ENCODE measurements around the gene ATP10A.
"Not testable (repeated sequence)": the region's sequence is repeated elsewhere in the genome, so short reads cannot be mapped to it uniquely, and the experiment has no call there.

ATP10A gene

DNA sequence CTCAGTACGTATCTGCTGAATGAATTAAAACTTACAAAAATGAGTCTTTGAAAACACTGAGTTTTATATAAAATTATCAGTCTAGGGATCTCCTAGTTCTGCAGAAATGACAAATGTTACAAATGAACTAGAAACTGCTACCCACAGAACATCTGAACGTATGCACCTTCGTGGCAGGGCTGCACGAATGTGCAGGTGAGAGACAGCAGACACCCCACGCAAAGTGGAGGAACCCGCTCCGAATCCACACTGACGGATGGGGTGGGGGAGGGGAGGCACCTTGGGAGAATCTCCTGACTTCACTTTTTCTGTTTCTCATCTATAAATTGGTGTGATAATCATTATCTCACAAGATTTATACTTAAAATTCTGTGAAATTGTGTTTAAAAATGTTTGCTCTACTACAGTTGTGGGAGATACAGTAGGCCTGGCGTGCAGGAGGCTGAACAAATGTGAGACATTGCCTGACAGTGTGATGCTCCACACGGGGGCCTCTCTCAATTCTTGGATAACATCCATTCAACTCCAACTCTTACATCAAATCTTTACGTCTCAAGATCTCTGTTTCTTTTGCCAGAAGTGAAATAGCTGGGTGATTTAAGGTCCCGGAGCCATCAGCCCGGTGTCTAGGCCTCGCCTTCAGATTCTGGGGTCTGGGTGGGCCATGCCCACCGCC is 86.9 kb downstream of the ATP10A start:
- DNase-seq (ENCODE audit: low spot score) (no peak), FAIRE-seq (no peak)

- FAIRE-seq, result peak; percentile 85
These were observed 87.7 kb downstream of the ATP10A start for GRCh38 chr15:25775317-25775912.

DNA sequence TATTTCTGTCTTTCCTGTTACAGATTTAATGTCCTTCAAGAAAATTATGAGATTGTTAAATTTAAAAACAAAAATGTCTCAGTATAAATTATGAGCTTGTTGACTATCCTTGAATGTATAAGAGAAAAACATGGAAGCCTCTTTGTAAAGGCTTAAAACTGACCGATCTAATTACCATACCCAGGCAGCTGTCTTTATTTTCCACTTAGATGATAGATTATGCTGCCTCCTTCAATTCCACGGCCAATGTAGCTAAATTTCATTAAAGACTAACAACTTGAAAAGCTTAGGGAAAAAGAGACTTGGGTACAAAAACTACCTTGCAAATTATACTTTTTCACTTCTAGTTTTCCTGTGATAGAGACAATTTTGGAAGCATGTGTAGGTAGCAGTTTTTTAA is 88.3 kb downstream of the ATP10A start:
- FAIRE-seq (no peak), DNase-seq (ENCODE audit: low spot score) (no peak)

More at GRCh38 chr15:25775317-25775912, 87.7 kb downstream of the ATP10A start:
- DNase-seq (ENCODE audit: low spot score), result peak; percentile 72

DNA sequence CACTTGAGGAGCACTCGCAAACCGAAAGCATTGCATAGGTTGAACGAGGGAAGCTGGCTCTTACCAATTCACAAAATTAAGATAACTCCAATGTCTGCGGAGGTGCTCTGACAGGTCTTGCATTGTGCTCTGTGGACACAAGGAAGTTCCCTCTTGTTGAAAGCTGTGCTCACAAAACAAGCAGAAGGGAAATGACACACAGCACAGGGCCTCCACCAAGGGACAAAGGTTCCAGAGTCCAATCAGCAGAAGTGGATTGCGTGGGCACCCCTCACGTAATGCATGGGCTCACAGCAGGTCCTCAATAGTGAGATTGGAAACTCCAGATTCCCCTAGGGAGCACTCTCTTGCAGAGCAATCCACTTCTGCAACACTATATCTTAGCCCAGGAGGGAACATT is 89.9 kb downstream of the ATP10A start:
- no peak for DNase-seq (ENCODE audit: low spot score)

GRCh38 chr15:25772500-25772899 is 90.6 kb downstream of the ATP10A start:
- no peak for DNase-seq (ENCODE audit: low spot score)
- no peak for FAIRE-seq

More for the DNA sequence above, 89.9 kb downstream of the ATP10A start:
- FAIRE-seq, result no peak

DNA sequence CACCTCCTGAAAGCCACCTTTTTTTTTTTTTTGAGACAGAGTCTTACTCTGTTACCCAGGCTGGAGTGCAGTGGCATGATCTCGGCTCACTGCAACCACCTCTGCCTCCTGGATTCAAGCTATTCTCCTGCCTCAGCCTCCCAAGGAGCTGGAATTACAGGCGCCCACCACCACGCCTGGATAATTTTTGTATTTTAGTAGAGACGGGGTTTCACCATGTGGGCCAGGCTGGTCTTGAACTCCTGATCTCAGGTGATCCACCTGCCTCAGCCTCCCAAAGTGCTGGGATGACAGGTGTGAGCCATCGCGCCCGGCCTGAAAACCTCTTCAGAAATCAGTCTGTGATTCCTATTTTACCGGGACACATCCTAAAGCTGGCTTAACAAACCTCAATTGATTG is 91.4 kb downstream of the ATP10A start:
- not testable (repeated sequence) for FAIRE-seq; DNase-seq (ENCODE audit: low spot score)

DNA sequence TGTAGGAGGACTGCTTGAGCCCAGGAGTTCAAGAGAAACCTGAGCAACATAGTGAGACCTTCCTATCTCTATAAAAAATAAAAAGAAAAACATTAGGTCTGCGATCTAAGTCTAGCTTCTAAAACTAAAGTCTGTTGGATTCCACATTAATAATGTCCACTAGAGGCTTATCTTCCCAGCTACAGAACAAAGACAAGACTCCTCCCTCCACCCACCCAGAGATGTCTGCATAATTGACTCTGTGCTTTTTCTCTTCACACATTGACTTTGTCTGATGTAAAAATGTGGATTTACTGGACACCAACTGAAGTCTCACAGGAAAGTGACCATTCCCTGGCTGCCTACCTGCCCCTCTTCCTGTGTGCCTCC is 91.8 kb downstream of the ATP10A start:
- no peak for FAIRE-seq
- no peak for DNase-seq (ENCODE audit: low spot score)

DNA sequence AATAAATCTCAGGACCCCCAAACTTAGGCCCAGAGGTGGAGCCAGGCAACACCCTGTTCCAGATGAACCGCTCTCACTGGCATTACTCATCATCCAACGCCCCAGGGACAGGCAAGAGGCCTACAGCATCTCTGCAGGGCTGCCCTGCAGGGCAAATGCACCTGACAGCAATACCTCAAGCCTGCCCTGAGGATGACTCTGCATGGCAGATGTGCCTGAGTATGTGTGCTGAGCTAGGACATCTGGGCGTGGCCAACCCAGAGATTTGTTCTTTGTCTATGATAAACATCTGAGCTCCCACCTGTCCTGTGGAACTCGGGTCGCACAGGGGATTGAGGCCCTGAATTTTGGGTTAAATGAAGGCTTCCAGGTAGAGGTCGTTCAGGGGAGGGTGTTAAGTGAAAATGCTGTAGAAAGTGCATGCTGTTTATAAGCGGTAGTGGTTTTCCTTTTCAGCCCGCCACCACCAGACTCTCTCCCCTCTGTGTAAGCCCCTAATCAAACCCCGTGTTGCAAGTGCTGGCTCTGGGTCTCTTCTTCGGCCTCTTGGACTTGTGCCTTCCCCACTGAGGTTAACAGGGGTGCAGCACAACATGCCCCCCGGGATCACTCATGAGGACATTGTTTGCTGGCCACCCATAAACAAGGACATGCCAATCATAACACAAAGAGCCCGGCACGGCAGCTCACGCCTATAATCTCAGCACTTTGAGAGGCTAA is 92.3 kb downstream of the ATP10A start:
- no peak for FAIRE-seq
- no peak for DNase-seq (ENCODE audit: low spot score)

DNA sequence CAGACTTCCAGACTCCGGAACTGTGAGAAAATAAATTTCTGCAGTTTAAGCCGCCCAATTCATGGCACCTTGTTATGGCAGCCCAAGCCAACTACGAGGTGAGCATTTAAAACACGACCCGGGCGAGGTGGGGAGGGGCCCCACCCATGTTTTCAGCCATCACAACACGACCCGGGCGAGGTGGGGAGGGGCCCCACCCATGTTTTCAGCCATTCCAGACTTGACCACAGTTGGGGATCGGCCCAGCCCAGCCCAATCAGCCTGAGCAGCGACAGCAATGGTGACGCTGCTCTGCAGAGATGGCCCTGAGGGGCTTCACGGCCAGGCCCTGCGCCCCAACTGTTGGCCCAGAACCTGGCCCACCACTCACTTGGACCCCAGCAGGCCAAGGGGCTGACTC is 93.1 kb downstream of the ATP10A start:
- no peak for DNase-seq (ENCODE audit: low spot score)
- peak; percentile 37 for FAIRE-seq

DNA sequence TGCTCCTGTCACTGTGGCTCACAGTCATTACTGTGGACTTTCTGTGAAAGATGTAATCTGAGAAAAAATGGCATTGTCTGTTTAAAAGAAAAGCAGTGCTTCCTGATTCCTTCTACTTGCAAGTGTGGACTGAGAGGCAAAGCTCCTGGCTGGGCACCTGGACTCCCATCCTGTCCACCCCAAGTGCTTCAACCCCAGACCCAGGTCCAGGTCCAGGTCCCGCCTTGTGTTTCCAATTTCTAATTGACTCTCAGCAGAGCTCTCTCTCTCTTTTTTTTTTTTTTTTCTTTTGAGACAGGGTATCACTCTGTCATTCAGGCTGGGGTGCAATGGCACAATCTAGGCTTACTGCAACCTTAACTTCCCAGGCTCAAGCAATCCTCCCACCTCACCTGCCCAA is 94.9 kb downstream of the ATP10A start:
- DNase-seq (ENCODE audit: low spot score) (no peak), FAIRE-seq (no peak)

DNA sequence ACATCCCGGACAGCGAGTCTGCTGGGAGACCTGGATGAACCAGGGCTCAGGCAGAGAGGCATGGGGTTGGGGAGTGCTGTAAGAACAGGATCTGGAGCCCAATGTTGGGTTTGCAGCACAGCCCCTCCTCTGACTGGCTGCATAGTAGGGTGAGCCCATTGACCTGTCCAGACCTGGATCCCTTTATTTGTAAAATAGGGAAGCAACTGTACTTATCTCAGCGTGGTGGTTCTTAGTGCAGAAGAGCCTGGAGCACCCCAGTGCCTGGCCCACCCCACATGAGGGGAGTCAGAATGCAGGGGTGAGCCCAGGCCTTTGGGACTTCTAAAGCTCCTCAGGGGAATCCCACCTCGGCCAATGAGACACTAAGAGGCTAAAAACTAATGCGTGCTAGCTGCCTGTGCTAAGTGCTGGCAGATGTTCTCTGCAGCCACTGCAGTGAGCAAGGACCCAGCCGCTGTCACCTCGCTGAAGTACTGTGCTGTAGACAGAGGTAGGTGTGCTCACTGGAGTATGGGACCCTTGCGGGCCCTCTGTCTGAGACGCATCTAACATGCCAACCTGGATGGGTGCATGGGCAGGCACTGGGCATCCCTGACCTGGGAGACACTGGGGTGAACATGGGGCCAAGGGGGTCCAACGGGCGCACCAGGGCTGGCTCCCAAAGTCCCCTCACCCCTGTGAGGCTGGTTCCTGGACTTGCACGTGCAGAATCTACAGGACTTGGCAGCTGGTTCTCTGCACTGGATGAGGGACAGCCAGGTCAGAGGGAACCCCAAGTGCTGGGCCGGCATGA is 95.6 kb downstream of the ATP10A start:
- DNase-seq (ENCODE audit: low spot score) (no peak), FAIRE-seq (no peak)

- DNase-seq (ENCODE audit: low spot score), result no peak
- FAIRE-seq, result no peak
These were observed 96.7 kb downstream of the ATP10A start for GRCh38 chr15:25766417-25766816.

DNA sequence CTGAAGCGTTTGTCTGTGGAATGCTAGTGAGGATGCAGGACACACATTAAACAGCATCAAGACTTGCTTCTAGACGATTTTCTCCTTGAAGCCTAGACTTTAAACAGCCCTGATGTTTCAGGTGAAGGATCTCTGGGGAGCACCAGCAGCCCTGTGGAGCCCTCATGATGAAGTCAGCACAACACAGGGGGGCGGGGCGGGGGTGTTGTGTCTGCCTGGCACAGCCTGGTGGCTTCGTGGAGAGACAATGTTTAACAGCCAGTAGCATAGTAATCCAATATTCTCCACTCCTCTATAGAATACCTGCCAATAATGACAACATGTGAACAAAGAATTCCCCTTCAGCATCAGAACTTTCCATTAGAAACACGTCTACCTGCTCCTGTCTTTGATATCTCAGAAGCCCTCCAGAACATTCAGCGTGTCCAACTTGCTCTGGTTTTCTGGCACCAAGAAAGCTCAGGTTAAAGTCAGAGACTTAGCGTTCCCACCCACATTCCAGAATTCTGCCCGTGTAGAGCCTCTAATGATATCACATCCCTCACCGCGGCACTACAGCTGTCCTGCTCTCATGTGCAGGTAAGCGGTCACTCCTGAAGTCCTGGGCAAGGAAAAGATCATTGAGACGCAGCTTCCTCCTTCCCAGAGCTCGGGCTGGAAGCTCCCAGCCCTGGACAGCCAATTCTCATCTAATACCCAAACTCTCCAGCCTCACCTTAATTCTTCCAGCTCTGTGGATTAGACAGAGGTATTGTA is 98.0 kb downstream of the ATP10A start:
- FAIRE-seq (no peak), DNase-seq (ENCODE audit: low spot score) (no peak)

DNA sequence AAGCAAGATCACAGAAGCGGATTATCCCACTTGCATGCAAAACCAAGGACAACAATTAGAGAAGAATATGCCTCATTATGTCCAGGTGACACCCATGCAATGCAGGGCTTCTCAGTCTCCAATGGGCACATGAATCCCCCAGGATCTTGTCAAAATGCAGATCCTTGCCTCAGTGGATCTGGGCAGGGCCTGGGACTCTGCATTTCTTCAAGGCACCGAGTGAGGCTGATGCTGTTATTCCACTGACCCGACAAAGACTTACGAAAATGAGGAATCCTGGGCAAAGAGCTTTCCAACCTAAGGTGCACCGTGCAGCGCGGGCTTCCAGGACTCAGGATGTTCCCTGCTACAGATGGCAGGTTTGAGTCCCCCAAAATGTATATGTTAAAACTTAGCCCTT is 99.2 kb downstream of the ATP10A start:
- DNase-seq (ENCODE audit: low spot score) (no peak), FAIRE-seq (no peak)

- FAIRE-seq (no peak), DNase-seq (ENCODE audit: low spot score) (no peak)
These were observed 99.8 kb downstream of the ATP10A start for GRCh38 chr15:25763331-25763751.

DNA sequence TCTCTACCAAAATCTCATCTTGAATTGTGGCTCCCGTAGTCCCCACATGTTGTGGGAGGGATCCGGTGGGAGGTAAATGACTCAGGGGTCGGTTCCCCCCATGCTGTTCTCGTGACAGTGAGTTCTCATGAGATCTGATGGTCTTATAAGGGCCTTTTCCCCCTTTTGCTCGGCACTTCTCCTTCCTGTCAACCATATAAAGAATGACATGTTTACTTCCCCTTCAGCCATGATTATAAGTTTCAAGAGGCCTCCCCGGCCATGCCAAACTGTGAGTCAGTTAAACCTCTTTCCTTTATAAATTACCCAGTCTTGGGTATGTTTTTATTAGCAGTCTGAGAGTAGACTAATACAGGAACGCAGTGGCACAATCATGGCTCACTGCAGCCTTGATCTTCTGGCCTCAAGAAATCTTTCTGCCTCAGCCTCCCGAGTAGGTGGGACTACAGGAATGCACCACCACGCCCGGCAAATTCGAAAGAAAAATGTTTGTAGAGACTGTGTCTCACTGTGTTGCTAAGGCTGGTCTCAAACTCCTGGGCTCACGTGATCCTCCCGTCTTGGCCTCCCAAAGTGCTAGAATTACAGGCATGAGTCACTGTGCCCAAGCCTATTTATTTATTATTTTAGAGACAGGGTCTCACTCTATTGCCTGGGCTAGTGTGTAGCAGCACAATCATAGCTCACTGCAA is 101.0 kb downstream of the ATP10A start:
- FAIRE-seq (peak; percentile 63), DNase-seq (ENCODE audit: low spot score) (no peak)

GRCh38 chr15:25759421-25759820 is 103.7 kb downstream of the ATP10A start:
- FAIRE-seq, result no peak
- DNase-seq (ENCODE audit: low spot score), result no peak

DNA sequence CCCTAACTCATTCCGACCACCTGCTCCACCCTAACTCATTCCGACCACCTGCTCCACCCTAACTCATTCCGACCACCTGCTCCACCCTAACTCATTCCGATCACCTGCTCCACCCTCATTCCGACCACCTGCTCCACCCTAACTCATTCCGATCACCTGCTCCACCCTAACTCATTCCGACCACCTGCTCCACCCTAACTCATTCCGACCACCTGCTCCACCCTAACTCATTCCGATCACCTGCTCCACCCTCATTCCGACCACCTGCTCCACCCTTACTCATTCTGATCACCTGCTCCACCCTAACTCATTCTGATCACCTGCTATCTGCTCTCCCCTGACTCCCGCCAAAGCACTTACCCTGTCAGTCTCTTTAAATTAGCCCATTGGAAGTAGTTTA is 104.5 kb downstream of the ATP10A start:
- peak; percentile 90 for FAIRE-seq
- DNase-seq (ENCODE audit: low spot score), result not testable (repeated sequence)

GRCh38 chr15:25743548-25744275 is 119.4 kb downstream of the ATP10A start:
- DNase-seq (ENCODE audit: low spot score) (no peak), FAIRE-seq (no peak)

All from urothelium cell line (cell line).